ENCODE data around the gene EBI3. TPM values are rescaled to one million over a fixed set of nuclear protein-coding genes. Genes with fewer than 3 reads are reported as not detected.
A peak's percentile ranks its signal among the peaks of the same experiment; 100 is the strongest.

EBI3 gene
- total RNA-seq, 1 experiment from 2014 or later = 1.5 TPM

GRCh38 chr19:4279267-4279529 lies 49.9 kb downstream of the EBI3 start:
- intact Hi-C loops (cut with micrococcal nuclease; ENCODE audit: unreplicated experiment) = no loop called here
- Histone ChIP-seq H3K27me3 (replicated peaks; ENCODE audit: insufficient read depth, low read depth, low read length, poor library complexity) (peaks cover 51% of the 10 kb centered on the region), H3K27ac (ENCODE audit: low read depth, low read length, poor library complexity, severe bottlenecking) (no peak overlapping the region), H3K9me3 (ENCODE audit: low read depth, low read length, poor library complexity, severe bottlenecking) (no peaks in the 10 kb centered on the region), H3K4me3 (ENCODE audit: low read depth, low read length, poor library complexity, severe bottlenecking) (peak overlapping the region; percentile 42), H3K4me1 (ENCODE audit: insufficient read depth, low read length, poor library complexity, severe bottlenecking) (peaks cover 5% of the 10 kb centered on the region), H3K36me3 (ENCODE audit: insufficient read depth, low read length, poor library complexity, severe bottlenecking) (no peaks in the 10 kb centered on the region)
- BruUV-seq (replicated peaks) = no TSS peak
- DNase-seq (ENCODE audit: low spot score) = no peak
- CTCF ChIA-PET = no interaction called here
- TF ChIP-seq EZH2 (IDR thresholded peaks at IDR 0.05; ENCODE audit: borderline replicate concordance, low read depth, low read length, poor library complexity, severe bottlenecking) = no peak
- TF ChIP-seq, protein P1, sequence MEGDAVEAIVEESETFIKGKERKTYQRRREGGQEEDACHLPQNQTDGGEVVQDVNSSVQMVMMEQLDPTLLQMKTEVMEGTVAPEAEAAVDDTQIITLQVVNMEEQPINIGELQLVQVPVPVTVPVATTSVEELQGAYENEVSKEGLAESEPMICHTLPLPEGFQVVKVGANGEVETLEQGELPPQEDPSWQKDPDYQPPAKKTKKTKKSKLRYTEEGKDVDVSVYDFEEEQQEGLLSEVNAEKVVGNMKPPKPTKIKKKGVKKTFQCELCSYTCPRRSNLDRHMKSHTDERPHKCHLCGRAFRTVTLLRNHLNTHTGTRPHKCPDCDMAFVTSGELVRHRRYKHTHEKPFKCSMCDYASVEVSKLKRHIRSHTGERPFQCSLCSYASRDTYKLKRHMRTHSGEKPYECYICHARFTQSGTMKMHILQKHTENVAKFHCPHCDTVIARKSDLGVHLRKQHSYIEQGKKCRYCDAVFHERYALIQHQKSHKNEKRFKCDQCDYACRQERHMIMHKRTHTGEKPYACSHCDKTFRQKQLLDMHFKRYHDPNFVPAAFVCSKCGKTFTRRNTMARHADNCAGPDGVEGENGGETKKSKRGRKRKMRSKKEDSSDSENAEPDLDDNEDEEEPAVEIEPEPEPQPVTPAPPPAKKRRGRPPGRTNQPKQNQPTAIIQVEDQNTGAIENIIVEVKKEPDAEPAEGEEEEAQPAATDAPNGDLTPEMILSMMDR (conservative IDR thresholded peaks at IDR 0.05; ENCODE audit: low read depth, low read length) = no peak
- POLR2A ChIA-PET (ENCODE audit: low non-redundant PET) = interaction anchor here (0.6 kb wide), 1 partner anchor 256 kb away, joined by 5 read pairs; the partner anchor contains the start of gene PLIN5

GRCh38 chr19:4279530-4280422 lies 50.5 kb downstream of the EBI3 start:
- Histone ChIP-seq H3K27me3 (replicated peaks; ENCODE audit: insufficient read depth, low read depth, low read length, poor library complexity) (peaks cover 56% of the 10 kb centered on the region), H3K27ac (ENCODE audit: low read depth, low read length, poor library complexity, severe bottlenecking) (no peak overlapping the region), H3K36me3 (ENCODE audit: insufficient read depth, low read length, poor library complexity, severe bottlenecking) (no peaks in the 10 kb centered on the region), H3K4me3 (ENCODE audit: low read depth, low read length, poor library complexity, severe bottlenecking) (peak overlapping the region; percentile 42), H3K9me3 (ENCODE audit: low read depth, low read length, poor library complexity, severe bottlenecking) (no peaks in the 10 kb centered on the region), H3K4me1 (ENCODE audit: insufficient read depth, low read length, poor library complexity, severe bottlenecking) (peaks cover 5% of the 10 kb centered on the region)
- no TSS peak for BruUV-seq (replicated peaks)
- intact Hi-C loops (cut with micrococcal nuclease; ENCODE audit: unreplicated experiment) = no loop called here
- CTCF ChIA-PET = no interaction called here
- POLR2A ChIA-PET (ENCODE audit: low non-redundant PET) = no interaction called here
- TF ChIP-seq EZH2 (IDR thresholded peaks at IDR 0.05; ENCODE audit: borderline replicate concordance, low read depth, low read length, poor library complexity, severe bottlenecking) = peak; percentile 53
- TF ChIP-seq, protein P1 (conservative IDR thresholded peaks at IDR 0.05; ENCODE audit: low read depth, low read length) = no peak
- DNase-seq (ENCODE audit: low spot score) = no peak

- DNase-seq (ENCODE audit: low spot score) = peak; percentile 60
- no peak for TF ChIP-seq EZH2 (IDR thresholded peaks at IDR 0.05; ENCODE audit: borderline replicate concordance, low read depth, low read length, poor library complexity, severe bottlenecking)
- TF ChIP-seq, protein P1 (conservative IDR thresholded peaks at IDR 0.05; ENCODE audit: low read depth, low read length) = no peak
- Histone ChIP-seq H3K4me1 (ENCODE audit: insufficient read depth, low read length, poor library complexity, severe bottlenecking) (peaks cover 5% of the 10 kb centered on the region), H3K27ac (ENCODE audit: low read depth, low read length, poor library complexity, severe bottlenecking) (no peak overlapping the region), H3K4me3 (ENCODE audit: low read depth, low read length, poor library complexity, severe bottlenecking) (no peak overlapping the region), H3K36me3 (ENCODE audit: insufficient read depth, low read length, poor library complexity, severe bottlenecking) (no peaks in the 10 kb centered on the region), H3K27me3 (replicated peaks; ENCODE audit: insufficient read depth, low read depth, low read length, poor library complexity) (peaks cover 48% of the 10 kb centered on the region), H3K9me3 (ENCODE audit: low read depth, low read length, poor library complexity, severe bottlenecking) (no peaks in the 10 kb centered on the region)
- ChIA-PET POLR2A (ENCODE audit: low non-redundant PET) (no interaction called here), CTCF (interaction anchor here (0.6 kb wide), 1 partner anchor 9 kb away, joined by 4 read pairs; no protein-coding TSS in a partner anchor)
- intact Hi-C loops (cut with micrococcal nuclease; ENCODE audit: unreplicated experiment) = no loop called here
- no TSS peak for BruUV-seq (replicated peaks)
Observed at GRCh38 chr19:4284176-4284958, 55.0 kb downstream of the EBI3 start.
